ENCODE measurements around the gene ADGRF5.
"Not testable (repeated sequence)": the region's sequence is repeated elsewhere in the genome, so short reads cannot be mapped to it uniquely, and the experiment has no call there.

DNA sequence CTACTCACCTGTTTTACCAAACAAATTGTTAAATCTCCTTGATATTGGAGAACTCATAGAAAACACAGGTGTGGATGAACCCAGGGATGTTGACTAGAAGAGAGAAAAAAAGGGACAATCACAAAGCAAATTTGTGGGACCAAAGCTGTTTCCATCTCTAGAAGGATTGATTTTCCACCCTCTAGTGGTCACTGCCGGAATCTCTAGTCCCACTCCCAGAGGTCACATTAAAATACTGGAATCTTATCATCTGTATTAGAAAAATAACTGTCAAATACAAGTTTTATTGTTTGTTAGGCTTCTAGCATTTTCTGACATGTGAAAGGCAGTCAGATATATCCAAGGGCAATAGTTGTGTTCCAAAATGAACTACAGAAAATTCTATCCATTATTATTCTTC, 65.8 kb downstream of the ADGRF5 start:
- peak in 2 of 3 experiments; percentile 39 to 69 for TF ChIP-seq CTCF (IDR thresholded peaks at IDR 0.05)
- not testable (repeated sequence) for TF ChIP-seq POLR2A (IDR thresholded peaks at IDR 0.05)

Measured in testis (tissue), 2 donors.